Measurements from ENCODE around the gene MAPKBP1. TPM values are rescaled to one million over a fixed set of nuclear protein-coding genes. Genes with fewer than 3 reads are reported as not detected.

The MAPKBP1 gene
- total RNA-seq, 1 experiment from 2014 or later, result 14.5 TPM

GRCh38 chr15:41794081-41794480 is 19.8 kb downstream of the MAPKBP1 start (continued):
- TF ChIP-seq MXD4 (CRISPR knock-in tag; IDR thresholded peaks at IDR 0.05; ENCODE audit: borderline replicate concordance), result no peak
- no peak for TF ChIP-seq NFATC4 (CRISPR knock-in tag; IDR thresholded peaks at IDR 0.05)
- TF ChIP-seq NFYB (CRISPR knock-in tag; conservative IDR thresholded peaks at IDR 0.05; ENCODE audit: low read depth), result no peak

GRCh38 chr15:41795996-41796856 is 21.9 kb downstream of the MAPKBP1 start:
- Mint-ChIP-seq H3K27me3 (ENCODE audit: low read depth) (no peaks in the 10 kb centered on the region), H3K27ac (peak overlapping the region; percentile 3; the same call in 1 of the 2 replicates), H3K4me1 (peaks cover 9% of the 10 kb centered on the region), H3K9me3 (no peaks in the 10 kb centered on the region), H3K4me3 (no peak overlapping the region), H3K36me3 (no peaks in the 10 kb centered on the region)
- ATAC-seq (no peak), DNase-seq (ENCODE audit: low spot score) (no peak)
- ChIA-PET POLR2A (no interaction called here), CTCF (interaction anchor here (0.9 to 1.1 kb wide), 3 partner anchors 19 to 210 kb away, joined by 3 to 5 read pairs (median 3); no protein-coding TSS in a partner anchor)
- no peak for TF ChIP-seq PRRX2 (CRISPR knock-in tag; IDR thresholded peaks at IDR 0.05)

GRCh38 chr15:41797201-41797944 is 23.1 kb downstream of the MAPKBP1 start:
- DNase-seq (ENCODE audit: low spot score) (no peak), ATAC-seq (no peak)
- Mint-ChIP-seq H3K4me3 (no peak overlapping the region), H3K9me3 (no peaks in the 10 kb centered on the region), H3K27me3 (ENCODE audit: low read depth) (no peaks in the 10 kb centered on the region), H3K27ac (no peak overlapping the region), H3K4me1 (0 out of 2 replicates have a peak, but pooled peaks cover 3% of the 10 kb centered on the region), H3K36me3 (no peaks in the 10 kb centered on the region)
- POLR2A ChIA-PET, result no interaction called here
- CTCF ChIA-PET, result interaction anchor here (0.6 to 1.1 kb wide), 3 partner anchors 20 to 96 kb away, joined by 3 to 5 read pairs (median 3); no protein-coding TSS in a partner anchor
- no peak for TF ChIP-seq KAT7 (CRISPR knock-in tag; IDR thresholded peaks at IDR 0.05; ENCODE audit: borderline replicate concordance)
- TF ChIP-seq ZNF532 (CRISPR knock-in tag; IDR thresholded peaks at IDR 0.05; ENCODE audit: borderline replicate concordance), result no peak
- TF ChIP-seq ZNF396 (CRISPR knock-in tag; IDR thresholded peaks at IDR 0.05; ENCODE audit: borderline replicate concordance), result no peak
- TF ChIP-seq ELF4 (CRISPR knock-in tag; IDR thresholded peaks at IDR 0.05; ENCODE audit: low read depth), result no peak
- no peak for TF ChIP-seq MLX (CRISPR knock-in tag; IDR thresholded peaks at IDR 0.05)
- TF ChIP-seq NR3C1 (CRISPR knock-in tag; conservative IDR thresholded peaks at IDR 0.05; ENCODE audit: low read depth), result no peak
- no peak for TF ChIP-seq GABPB1 (CRISPR knock-in tag; IDR thresholded peaks at IDR 0.05)
- no peak for TF ChIP-seq TEAD4 (CRISPR knock-in tag; IDR thresholded peaks at IDR 0.05)
- no peak for TF ChIP-seq GTF2I (CRISPR knock-in tag; conservative IDR thresholded peaks at IDR 0.05)
- no peak for TF ChIP-seq IRF2 (CRISPR knock-in tag; IDR thresholded peaks at IDR 0.05; ENCODE audit: borderline replicate concordance, low read depth)
- no peak for TF ChIP-seq ATF2 (CRISPR knock-in tag; IDR thresholded peaks at IDR 0.05; ENCODE audit: borderline replicate concordance, low read depth)
- no peak for TF ChIP-seq ZNF281 (CRISPR knock-in tag; IDR thresholded peaks at IDR 0.05)
- TF ChIP-seq ZNF671 (CRISPR knock-in tag; IDR thresholded peaks at IDR 0.05), result no peak
- no peak for TF ChIP-seq AR (CRISPR knock-in tag; IDR thresholded peaks at IDR 0.05)
- no peak for TF ChIP-seq MAX (CRISPR knock-in tag; IDR thresholded peaks at IDR 0.05)

Data from WTC11 (cell line).